RWPE1 (cell line): Measurements from ENCODE around the gene ADAM12.

ENCODE experiments used
- CTCF ChIA-PET: fragments of 350-600 bp; sonication (Branson Sonifier 250); formaldehyde crosslinking; extraction: SDS; loops from one replicate; lab custom pipeline; 2021; lab: Yijun Ruan, JAX
- POLR2A ChIA-PET: fragments of 400-600 bp; formaldehyde crosslinking; extraction: SDS; loops from one replicate; lab custom pipeline; 2020; ENCODE audit warnings: antibody characterized with exemption; ENCODE audit not compliant: low non-redundant PET; lab: Yijun Ruan, JAX
- DNase-seq: peaks from one replicate; pipeline ENCODE4 v3.0.0; 2012; ENCODE audit warnings: low spot score
- H3K27ac ChIP-seq: fragments of 450-650 bp; 2 replicates; pipeline ENCODE4 v1.5.1; 2017
- TF ChIP-seq, protein P1 (sequence below): fragments of 450-650 bp; conservative IDR thresholded peaks from 2 replicates; pipeline ENCODE4 v1.5.1; 2017; ENCODE audit warnings: low read depth, mild to moderate bottlenecking

Gene ADAM12

DNA sequence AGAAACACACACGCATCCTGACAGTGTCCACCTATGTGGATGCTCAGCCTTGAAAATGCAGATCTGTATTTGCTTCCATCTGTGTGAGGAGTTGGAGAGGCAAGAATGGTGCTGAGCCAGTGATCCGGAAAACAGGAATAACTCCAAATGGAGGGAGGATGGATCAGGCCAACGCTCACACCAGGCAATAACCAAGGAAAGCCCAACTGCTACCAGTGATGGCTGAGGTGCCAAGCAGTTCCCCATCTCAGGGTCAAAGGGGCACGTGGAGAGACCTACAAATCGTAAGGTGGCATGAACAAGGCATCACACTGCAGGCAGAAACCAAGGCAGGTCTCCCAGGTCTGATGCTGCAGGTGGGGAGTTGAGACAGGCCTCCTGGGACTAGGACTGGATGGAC is 153.6 kb downstream of the ADAM12 start:
- CTCF ChIA-PET, result no interaction called here
- POLR2A ChIA-PET, result no interaction called here
- H3K27ac ChIP-seq, result no peak overlapping the region

DNA sequence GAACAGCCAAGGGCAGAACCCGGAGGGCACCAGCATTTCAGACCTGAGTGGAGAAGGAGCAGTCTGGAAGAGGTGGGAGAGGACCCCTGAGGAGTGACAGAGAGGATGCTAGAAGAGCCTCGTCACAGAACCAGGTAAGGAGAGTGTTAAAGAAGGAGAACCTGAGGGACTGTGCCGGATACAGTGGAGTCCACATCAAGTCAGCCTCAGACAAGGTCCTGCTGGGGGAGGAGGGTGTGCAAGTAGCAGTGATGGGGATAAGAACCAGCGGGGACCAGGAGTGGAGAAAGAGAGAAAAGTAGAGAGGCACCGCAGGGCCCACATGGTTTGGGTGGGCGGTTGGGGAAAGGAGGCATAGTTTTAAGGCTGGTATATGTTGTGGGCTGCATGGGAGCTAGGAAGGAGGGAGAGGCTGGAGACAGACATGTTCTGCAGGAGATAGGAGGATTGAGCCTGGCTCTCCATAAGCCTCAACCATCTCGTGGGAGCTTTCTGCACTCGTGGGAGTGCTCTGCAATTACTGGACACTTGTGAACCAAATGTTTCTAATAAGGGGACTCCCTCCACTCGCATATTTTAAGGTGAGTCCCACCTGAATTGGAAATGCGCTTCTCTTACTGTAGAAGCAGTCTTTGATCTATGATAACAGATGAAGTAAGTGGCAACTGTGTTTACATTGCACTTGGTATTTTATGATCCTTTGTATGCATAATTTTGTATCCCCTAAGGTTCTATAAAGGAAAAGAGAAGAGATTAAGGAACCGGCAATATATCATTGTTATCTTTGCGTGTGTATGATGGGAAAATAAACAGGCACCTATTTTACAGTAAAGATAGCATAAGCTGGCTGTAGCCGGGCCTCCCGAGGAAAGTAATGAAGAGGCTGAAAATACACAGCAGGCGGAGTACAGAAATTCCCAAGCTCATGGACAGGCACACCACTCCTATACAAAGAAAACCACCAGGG is 154.8 kb downstream of the ADAM12 start:
- TF ChIP-seq, protein P1, sequence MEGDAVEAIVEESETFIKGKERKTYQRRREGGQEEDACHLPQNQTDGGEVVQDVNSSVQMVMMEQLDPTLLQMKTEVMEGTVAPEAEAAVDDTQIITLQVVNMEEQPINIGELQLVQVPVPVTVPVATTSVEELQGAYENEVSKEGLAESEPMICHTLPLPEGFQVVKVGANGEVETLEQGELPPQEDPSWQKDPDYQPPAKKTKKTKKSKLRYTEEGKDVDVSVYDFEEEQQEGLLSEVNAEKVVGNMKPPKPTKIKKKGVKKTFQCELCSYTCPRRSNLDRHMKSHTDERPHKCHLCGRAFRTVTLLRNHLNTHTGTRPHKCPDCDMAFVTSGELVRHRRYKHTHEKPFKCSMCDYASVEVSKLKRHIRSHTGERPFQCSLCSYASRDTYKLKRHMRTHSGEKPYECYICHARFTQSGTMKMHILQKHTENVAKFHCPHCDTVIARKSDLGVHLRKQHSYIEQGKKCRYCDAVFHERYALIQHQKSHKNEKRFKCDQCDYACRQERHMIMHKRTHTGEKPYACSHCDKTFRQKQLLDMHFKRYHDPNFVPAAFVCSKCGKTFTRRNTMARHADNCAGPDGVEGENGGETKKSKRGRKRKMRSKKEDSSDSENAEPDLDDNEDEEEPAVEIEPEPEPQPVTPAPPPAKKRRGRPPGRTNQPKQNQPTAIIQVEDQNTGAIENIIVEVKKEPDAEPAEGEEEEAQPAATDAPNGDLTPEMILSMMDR, result no peak
- ChIA-PET CTCF (no interaction called here), POLR2A (no interaction called here)
- H3K27ac ChIP-seq, result no peak overlapping the region
- no peak for DNase-seq

More for the DNA sequence above, 153.6 kb downstream of the ADAM12 start:
- TF ChIP-seq, protein P1, result no peak
- no peak for DNase-seq

DNA sequence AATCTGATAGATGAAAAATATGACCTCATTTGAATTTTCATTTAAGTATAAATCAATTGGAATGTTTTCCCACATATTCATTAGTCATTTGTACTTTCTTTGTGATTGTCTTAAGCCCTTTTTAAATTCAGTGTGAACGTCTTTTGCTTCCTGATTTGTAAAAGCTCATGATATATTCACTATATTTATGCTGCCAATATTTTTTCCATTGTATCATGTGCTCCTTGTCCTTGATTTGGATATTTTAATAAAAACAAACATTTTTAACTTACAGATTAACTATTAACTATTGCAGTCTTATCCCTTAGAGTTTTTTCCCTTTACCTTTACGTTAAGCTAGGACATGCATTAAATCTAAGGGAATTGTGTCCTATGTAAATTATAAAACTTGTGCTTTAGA is 157.7 kb downstream of the ADAM12 start:
- ChIA-PET CTCF (no interaction called here), POLR2A (no interaction called here)
- H3K27ac ChIP-seq, result no peak overlapping the region
- TF ChIP-seq, protein P1, result no peak
- no peak for DNase-seq

DNA sequence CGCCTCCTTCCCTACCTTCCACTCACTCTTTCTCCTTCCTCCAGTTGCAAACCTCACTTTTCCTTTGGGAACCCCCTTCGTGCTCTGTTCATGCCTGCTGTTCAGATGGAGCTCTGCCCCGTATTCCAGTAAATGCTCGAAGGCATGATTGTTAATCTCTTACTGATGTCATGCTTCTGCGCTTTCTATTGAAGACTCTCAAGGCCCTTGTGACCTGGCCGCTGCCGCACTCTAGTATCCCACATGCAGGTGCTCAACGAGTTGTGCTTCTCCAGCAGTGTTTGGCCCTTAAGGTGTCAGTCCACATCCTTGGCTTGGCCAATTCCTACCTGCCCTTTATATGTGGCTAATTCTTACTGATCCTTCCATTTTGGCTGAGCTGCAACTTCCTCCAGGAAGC is 158.6 kb downstream of the ADAM12 start:
- ChIA-PET CTCF (interaction anchor here (0.7 kb wide), 1 partner anchor 519 kb away, joined by 3 read pairs; no protein-coding TSS in a partner anchor), POLR2A (no interaction called here)
- no peak overlapping the region for H3K27ac ChIP-seq

DNA sequence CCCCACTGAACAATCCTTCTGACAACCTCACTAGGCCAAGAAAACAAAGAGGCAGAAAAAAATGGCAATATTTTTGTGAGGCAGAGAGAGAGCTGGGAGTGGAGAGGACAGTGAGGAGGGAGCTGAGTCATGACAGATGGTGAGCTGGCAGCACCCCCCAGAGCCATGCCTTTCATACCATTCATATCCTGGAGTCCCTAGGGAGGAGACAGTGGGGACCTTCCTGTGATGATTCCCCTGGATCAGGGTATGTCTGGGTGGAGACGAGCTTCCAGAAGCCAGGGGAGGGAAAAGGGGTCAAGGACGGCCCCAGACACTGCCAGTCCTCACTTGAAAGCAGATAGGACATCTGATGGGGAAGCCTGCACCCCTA is 160.5 kb downstream of the ADAM12 start:
- no peak overlapping the region for H3K27ac ChIP-seq
- ChIA-PET CTCF (no interaction called here), POLR2A (no interaction called here)
- DNase-seq, result peak; percentile 18
- TF ChIP-seq, protein P1, result no peak

More for the DNA sequence above, 158.6 kb downstream of the ADAM12 start:
- TF ChIP-seq, protein P1, result no peak
- no peak for DNase-seq

DNA sequence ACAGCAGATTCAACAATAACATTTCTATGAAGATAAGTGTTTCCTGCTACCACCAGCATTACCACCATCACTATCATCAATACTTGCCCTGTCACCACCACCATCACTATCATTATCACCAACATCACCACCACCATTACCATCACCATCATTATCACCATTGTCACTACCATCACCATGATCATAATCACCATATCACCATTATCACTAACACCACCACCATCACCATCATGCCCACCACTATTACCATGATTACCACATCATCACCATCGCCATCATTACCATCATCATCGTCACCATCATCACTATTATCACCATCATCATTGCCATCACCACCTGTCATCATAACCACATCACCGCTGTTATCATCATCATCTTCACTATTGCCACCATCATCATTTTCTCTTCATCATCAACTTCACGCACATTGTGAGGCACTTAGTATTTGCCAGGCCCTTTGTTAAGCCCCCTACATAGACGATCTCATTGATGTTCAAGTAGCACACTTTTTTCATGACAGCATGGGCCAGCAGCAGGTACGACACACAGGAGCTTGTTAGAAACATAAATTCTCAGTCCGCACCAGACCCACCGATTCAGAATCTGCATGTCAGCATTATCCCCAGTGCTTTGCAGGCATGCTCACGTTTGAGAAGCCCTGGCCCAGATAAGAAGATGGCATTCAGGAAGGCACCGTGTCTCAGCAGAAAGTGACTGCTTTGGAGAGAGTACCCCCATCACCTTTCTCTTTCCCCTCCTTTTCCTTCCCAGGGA is 161.1 kb downstream of the ADAM12 start:
- TF ChIP-seq, protein P1, result no peak
- ChIA-PET POLR2A (no interaction called here), CTCF (no interaction called here)
- H3K27ac ChIP-seq, result no peak overlapping the region
- DNase-seq, result no peak
